Activated CD4-positive, alpha-beta memory T cell treated with anti-CD3 and anti-CD28 coated beads for 36 hours (primary cell): ENCODE measurements around the gene ABHD1. TPM values are rescaled to one million over a fixed set of nuclear protein-coding genes. Genes with fewer than 3 reads are reported as not detected.
"Not testable (repeated sequence)": the region's sequence is repeated elsewhere in the genome, so short reads cannot be mapped to it uniquely, and the experiment has no call there.

Experiments
- CTCF ChIA-PET: fragments of 350-600 bp; sonication (Branson Sonifier 250); formaldehyde crosslinking; loops from one replicate; lab custom pipeline; 2021; ENCODE audit warnings: antibody characterized with exemption, inconsistent platforms; lab: Charles Lee
- POLR2A ChIA-PET: fragments of 350-600 bp; sonication (Branson Sonifier 250); formaldehyde crosslinking; loops from one replicate; lab custom pipeline; 2021; ENCODE audit warnings: antibody characterized with exemption; lab: Charles Lee
- DNase-seq: peaks from one replicate; pipeline ENCODE4 v3.0.0-alpha.2; 2020
- H3K27ac Mint-ChIP-seq: one replicate; pipeline ENCODE4 v1.8.0; 2021; ENCODE audit warnings: mixed read lengths
- H3K27me3 Mint-ChIP-seq: one replicate; pipeline ENCODE4 v1.8.0; 2021; ENCODE audit warnings: mixed read lengths
- H3K36me3 Mint-ChIP-seq: one replicate; pipeline ENCODE4 v1.8.0; 2021; ENCODE audit warnings: mixed read lengths
- H3K4me1 Mint-ChIP-seq: one replicate; pipeline ENCODE4 v1.8.0; 2021; ENCODE audit warnings: low read depth, mixed read lengths
- H3K4me3 Mint-ChIP-seq: one replicate; pipeline ENCODE4 v1.8.0; 2021; ENCODE audit warnings: mild to moderate bottlenecking, mixed read lengths
- H3K9me3 Mint-ChIP-seq: one replicate; pipeline ENCODE4 v1.8.0; 2021; ENCODE audit warnings: mixed read lengths
- intact Hi-C: fragments of 100-400 bp; cut with micrococcal nuclease; formaldehyde crosslinking; loops from one replicate; pipeline ENCODE4 v1.15.1; 2023
- total RNA-seq, 2 experiments: library from RNA; stranded (reverse); gene quantifications; one replicate each; pipeline ENCODE4 v1.2.3, GENCODE V29; 2021

The ABHD1 gene
- total RNA-seq, 2 experiments from 2014 or later = 0.29 to 0.76 TPM

DNA sequence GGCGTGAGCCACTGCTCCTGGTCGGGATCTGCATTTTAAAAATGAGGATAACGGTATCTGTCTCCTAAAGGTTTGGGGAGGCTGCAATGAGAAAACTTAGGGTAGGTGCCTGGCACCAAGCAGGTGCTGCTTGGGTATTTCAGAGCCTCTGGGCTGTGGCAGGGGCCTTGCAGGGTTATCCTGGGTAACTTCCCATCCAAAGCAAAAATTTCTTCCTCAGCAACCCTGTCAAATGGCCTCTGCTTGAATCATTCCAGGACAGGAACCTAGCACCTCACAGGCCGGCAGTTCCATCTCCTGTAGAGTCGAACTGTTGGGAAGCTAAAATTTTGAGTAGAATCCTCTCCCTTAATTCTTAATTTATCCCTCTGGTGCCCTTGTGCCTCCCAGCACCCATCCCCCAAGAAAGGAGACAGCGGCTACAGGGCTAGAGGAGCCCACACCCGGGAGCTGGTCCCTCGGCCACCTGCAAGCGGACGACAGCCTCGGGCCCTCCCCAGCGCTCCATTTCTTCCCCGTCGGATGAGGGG is 5.6 kb upstream of the ABHD1 start:
- DNase-seq = no peak
- H3K36me3 Mint-ChIP-seq = no peaks in the 10 kb centered on the region
- intact Hi-C loops = no loop called here
- H3K27ac Mint-ChIP-seq = no peak overlapping the region
- no peaks in the 10 kb centered on the region for H3K9me3 Mint-ChIP-seq
- POLR2A ChIA-PET = no interaction called here
- H3K27me3 Mint-ChIP-seq = peaks cover 28% of the 10 kb centered on the region
- CTCF ChIA-PET = no interaction called here
- peak overlapping the region; percentile 23 for H3K4me3 Mint-ChIP-seq
- peaks cover 14% of the 10 kb centered on the region for H3K4me1 Mint-ChIP-seq

DNA sequence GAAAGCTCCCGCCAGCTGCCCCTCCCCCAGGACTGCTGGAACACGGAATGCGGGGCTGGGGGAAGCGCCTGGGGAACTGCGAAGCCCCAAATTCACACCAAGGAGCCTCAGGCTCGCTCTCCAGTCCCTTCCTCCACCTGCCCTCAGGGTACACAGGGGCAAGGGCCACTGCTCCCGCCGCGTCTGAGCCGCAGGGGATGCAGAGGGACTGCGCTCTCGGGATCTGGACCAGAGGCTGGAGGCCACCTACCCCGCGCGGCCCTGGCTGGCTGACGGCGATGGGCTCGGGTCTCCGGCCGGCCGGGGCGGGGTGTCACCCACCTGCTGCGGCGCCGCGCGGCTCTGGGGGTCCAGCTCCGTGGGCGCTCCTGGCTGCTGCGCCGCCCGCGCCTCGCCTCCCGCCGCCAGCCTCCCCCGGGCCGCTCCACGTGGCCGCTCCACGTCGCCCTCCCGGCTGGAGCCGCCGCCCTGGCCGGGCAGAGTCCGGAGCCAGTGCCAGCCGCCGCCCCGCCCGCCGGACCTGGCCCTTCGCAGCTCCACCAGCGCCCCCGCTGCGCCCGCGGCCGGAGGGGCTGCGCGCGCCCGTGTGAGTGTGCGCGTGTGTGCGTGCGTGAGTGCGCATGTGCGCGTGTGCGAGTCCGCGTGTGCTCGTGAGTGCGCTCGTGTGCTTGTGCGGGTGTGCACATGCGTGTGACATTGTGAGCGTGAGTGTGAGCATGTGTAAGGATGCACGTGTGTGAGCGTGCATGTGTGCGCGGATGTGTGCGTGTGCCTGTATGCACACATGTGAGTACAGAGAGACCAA is 4.9 kb upstream of the ABHD1 start, which contains the start of gene CGREF1:
Gene CGREF1 (minus strand): TSS at position 604 of the 805 bp plus-strand sequence. CDS start 14,762 bp downstream, outside the sequence.
- ChIA-PET POLR2A (interaction anchor here (1.0 kb wide), 1 partner anchor 15 kb away, joined by 4 read pairs; the partner anchor contains the start of gene PREB), CTCF (no interaction called here)
- Mint-ChIP-seq H3K4me3 (peak within 1 kb of the TSS; percentile 75), H3K27me3 (peaks cover 28% of the 10 kb centered on the region), H3K9me3 (no peaks in the 10 kb centered on the region), H3K4me1 (peaks cover 18% of the 10 kb centered on the region), H3K27ac (no peak within 1 kb of the TSS), H3K36me3 (no peaks in the 10 kb centered on the region)
- intact Hi-C loops = no loop called here
- DNase-seq = peak; percentile 19

DNA sequence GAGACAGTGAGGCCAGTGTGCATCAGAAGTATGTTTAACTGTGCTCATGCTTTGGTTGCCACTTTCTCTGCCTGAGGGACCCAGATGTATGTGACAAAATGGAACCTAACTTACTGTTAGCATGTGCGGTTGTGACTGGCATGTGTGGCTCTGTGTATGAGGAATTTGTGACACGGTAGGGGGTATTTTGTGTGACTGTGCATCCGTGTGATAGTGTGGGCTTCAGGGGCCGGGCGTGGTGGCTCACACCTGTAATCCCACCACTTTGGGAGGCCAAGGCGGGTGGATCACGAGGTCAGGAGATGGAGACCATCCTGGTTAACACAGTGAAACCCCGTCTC is 4.3 kb upstream of the ABHD1 start:
- CTCF ChIA-PET, H3K36me3 Mint-ChIP-seq, H3K27ac Mint-ChIP-seq, H3K9me3 Mint-ChIP-seq, intact Hi-C loops, DNase-seq: not testable (repeated sequence)
- peak overlapping the region; percentile 75 for H3K4me3 Mint-ChIP-seq
- POLR2A ChIA-PET = interaction anchor here (1.0 kb wide), 1 partner anchor 15 kb away, joined by 4 read pairs; the partner anchor contains the start of gene PREB
- peaks cover 18% of the 10 kb centered on the region for H3K4me1 Mint-ChIP-seq
- H3K27me3 Mint-ChIP-seq = peaks cover 28% of the 10 kb centered on the region

DNA sequence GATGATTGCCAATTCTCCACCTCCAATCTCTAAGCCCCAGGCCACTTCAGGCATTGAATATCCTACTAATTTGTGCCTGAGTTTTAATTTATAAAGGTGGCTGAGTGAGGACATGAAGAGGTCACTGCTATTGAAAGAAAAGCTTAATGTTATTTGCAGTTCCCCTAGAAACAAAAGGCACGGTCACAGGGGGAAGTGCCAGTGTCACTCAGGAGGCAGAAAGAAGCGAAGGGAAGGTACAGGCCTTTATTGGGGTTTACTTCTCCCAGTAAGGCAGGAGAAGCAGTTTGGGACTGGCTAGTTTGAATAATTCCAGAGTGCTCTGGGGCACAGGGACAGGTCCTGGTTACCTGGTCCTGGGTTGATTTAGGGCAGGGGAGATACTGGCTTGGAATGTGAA is 1.7 kb upstream of the ABHD1 start:
- ChIA-PET CTCF (interaction anchor here (3.1 kb wide), 1 partner anchor 158 kb away, joined by 14 read pairs; no protein-coding TSS in a partner anchor), POLR2A (no interaction called here)
- DNase-seq = no peak
- peaks cover 28% of the 10 kb centered on the region for H3K27me3 Mint-ChIP-seq
- intact Hi-C loops = loop anchor here (5.0 kb wide), 1 partner anchor 70 kb away; the partner anchor contains the start of gene AGBL5
- H3K27ac Mint-ChIP-seq = no peak overlapping the region
- H3K4me3 Mint-ChIP-seq = no peak overlapping the region
- peaks cover 18% of the 10 kb centered on the region for H3K4me1 Mint-ChIP-seq
- H3K9me3 Mint-ChIP-seq = no peaks in the 10 kb centered on the region
- no peaks in the 10 kb centered on the region for H3K36me3 Mint-ChIP-seq

DNA sequence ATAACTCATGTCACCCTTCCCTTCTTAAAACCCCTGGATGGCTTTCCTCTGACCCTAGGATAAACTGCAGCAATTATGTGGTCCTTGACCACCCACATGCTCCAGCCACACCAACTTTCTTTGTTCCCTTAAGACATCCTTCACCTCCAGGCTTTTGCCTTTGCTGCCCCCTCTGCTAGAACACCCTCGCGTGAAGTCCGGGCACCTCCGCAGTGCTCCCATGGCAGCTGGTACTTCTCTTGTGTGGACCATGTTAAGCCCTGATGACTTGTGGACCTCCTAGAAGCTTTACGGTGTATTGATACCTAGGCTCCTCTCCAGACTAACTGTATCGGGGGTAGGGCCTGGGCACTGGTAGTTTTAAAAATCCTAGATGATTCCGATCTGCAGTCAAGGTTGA is 824 bp upstream of the ABHD1 start:
- H3K4me1 Mint-ChIP-seq = peaks cover 18% of the 10 kb centered on the region
- no peaks in the 10 kb centered on the region for H3K9me3 Mint-ChIP-seq
- POLR2A ChIA-PET = interaction anchor here (1.1 to 2.0 kb wide), 3 partner anchors 9 to 51 kb away, joined by 3 to 20 read pairs (median 4); partner anchors contain the start of genes OST4 and PREB
- peaks cover 22% of the 10 kb centered on the region for H3K27me3 Mint-ChIP-seq
- H3K36me3 Mint-ChIP-seq = no peaks in the 10 kb centered on the region
- CTCF ChIA-PET = interaction anchor here (2.1 to 3.1 kb wide), 3 partner anchors 11 to 157 kb away, joined by 6 to 19 read pairs (median 14); partner anchors contain the start of genes AGBL5 and PREB
- DNase-seq = no peak
- peak overlapping the region; percentile 80 for H3K4me3 Mint-ChIP-seq
- no peak overlapping the region for H3K27ac Mint-ChIP-seq
- intact Hi-C loops = loop anchor here (1.0 to 5.0 kb wide), 2 partner anchors 12 to 70 kb away; partner anchors contain the start of genes AGBL5 and PREB

DNA sequence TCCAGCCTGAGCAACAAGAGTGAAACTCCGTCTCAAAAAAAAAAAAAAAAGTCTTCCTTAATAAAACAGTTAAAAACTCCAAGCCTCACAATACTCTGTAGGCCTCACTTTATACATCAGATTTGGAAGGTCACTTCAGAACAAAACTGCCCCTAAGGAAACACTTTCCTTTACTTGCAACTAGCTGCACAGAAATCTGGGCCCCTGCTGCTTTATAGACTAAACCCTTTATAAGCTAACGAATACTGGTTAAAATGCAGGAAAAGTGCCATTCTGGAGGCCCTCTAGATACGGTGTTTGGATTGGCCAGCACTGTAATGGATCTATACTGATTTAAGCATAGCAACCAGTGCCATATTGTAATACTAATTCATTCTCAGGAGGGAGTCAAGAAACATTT is 1.5 kb downstream of the ABHD1 start:
- no peaks in the 10 kb centered on the region for H3K36me3 Mint-ChIP-seq
- CTCF ChIA-PET = interaction anchor here (1.1 to 2.4 kb wide), 3 partner anchors 9 to 279 kb away, joined by 4 to 19 read pairs (median 6); partner anchors contain the start of gene PREB
- no peaks in the 10 kb centered on the region for H3K9me3 Mint-ChIP-seq
- POLR2A ChIA-PET = interaction anchor here (1.4 kb wide), 1 partner anchor 9 kb away, joined by 5 read pairs; the partner anchor contains the start of gene PREB
- peaks cover 6% of the 10 kb centered on the region for H3K27me3 Mint-ChIP-seq
- DNase-seq = no peak
- intact Hi-C loops = no loop called here
- no peak overlapping the region for H3K27ac Mint-ChIP-seq
- peaks cover 6% of the 10 kb centered on the region for H3K4me1 Mint-ChIP-seq
- H3K4me3 Mint-ChIP-seq = no peak overlapping the region

DNA sequence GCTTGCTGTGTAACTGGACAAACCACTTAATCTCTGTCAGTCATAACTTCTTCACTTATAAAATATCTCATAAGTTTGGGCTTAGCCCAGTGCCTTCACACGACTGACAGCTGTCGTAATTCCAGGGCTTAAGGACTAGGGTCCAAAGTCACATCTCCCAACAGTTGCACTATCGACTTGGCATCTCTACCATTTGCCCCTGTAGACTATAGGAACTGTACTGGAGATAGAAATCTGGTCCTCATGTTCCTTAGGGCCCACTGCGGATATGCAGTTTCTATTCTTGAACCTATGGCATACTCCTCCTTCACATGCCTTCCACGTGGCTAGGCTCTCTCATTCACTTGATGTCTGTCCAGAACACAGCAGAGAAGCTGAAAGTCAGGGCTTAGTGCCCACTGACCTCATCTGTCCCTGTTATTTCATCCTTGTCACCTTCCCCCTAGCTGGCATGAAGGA is 2.7 kb downstream of the ABHD1 start:
- peaks cover 6% of the 10 kb centered on the region for H3K4me1 Mint-ChIP-seq
- no peak overlapping the region for H3K4me3 Mint-ChIP-seq
- ChIA-PET POLR2A (interaction anchor here (1.4 kb wide), 1 partner anchor 8 kb away, joined by 5 read pairs; the partner anchor contains the start of gene PREB), CTCF (interaction anchor here (0.6 kb wide), 1 partner anchor 691 kb away, joined by 3 read pairs; no protein-coding TSS in a partner anchor)
- H3K9me3 Mint-ChIP-seq = no peaks in the 10 kb centered on the region
- H3K27ac Mint-ChIP-seq = no peak overlapping the region
- H3K27me3 Mint-ChIP-seq = no peaks in the 10 kb centered on the region
- peaks cover 5% of the 10 kb centered on the region for H3K36me3 Mint-ChIP-seq
- intact Hi-C loops = no loop called here
- no peak for DNase-seq

DNA sequence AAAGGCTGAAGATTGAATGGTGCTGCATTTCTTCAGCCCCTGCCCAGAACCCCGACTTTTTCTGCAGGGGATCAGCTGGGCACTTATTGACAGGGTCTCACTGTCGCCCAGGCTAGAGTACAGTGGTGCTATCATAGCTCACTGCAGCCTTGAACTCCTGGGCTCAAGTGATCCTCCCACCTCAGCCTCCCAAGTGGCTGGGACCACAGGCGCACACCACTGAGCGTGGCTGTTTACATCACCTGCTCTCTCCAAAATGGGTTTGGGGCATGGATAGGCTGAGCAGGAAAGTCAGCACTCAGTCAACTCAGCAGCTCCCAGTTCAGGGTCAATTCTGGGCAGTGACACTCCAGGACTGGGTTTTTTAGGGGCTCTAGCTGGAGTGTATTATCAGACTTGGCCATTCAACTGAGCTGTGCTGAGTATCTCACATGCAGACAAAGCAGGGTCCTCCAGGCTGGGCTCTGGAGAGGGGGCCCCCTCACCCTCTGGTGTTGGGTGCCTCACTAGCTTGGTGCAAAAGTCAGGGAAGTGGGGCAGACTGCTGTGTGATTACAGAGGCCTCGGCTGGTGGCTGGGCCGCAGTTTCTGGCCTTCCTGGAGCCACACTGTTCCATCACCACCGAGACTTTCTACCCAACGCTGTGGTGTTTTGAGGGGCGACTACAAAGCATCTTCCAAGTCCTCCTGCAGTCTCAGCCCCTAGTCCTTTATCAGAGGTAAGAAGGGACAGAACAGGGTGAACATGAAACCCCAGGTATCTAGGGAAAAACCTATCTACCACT is 4.5 kb downstream of the ABHD1 start:
- no peak for DNase-seq
- Mint-ChIP-seq H3K27ac (no peak overlapping the region), H3K4me3 (no peak overlapping the region), H3K9me3 (no peaks in the 10 kb centered on the region), H3K36me3 (peaks cover 12% of the 10 kb centered on the region), H3K27me3 (no peaks in the 10 kb centered on the region), H3K4me1 (peaks cover 12% of the 10 kb centered on the region)
- ChIA-PET POLR2A (no interaction called here), CTCF (no interaction called here)
- intact Hi-C loops = no loop called here

DNA sequence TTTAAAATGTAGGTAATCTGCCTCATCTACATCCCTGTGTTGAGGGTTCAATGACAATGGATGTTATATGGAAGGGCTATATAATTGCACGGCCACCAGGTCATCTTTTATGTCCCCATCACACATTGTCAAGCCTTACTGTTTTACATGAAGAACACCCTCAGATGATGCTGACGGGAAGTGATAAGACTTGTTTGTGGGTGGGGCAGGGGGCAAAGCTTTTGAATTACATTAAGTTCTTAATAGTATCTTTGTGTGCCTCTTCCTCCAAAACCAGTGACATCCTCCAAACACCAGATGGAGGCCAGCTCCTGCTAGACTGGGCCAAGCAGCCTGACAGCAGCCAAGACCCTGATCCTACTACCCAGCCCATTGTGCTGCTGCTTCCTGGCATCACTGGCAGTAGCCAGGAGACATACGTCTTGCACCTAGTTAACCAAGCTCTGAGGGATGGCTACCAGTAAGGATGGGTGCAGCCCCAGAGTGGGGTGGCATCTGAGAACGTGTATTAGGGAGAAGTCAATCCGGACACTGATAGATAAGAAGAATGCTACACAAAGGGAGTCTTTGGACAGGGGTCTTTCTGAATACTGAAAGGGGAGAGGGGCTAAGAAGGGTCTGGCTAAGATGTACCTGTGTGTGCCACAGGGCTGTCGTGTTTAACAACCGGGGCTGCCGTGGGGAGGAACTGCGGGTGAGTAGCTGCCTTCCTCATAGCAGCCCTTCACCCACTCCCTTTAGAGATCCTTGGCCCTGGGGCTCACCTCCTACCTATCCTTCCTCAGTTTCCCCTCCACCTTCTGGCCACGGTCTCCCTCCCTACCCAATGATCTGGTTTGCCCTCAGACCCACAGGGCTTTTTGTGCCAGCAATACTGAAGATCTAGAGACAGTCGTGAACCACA is 5.3 kb downstream of the ABHD1 start:
- H3K9me3 Mint-ChIP-seq = no peaks in the 10 kb centered on the region
- ChIA-PET POLR2A (no interaction called here), CTCF (no interaction called here)
- intact Hi-C loops = no loop called here
- H3K27me3 Mint-ChIP-seq = no peaks in the 10 kb centered on the region
- H3K4me1 Mint-ChIP-seq = peaks cover 16% of the 10 kb centered on the region
- no peak for DNase-seq
- H3K27ac Mint-ChIP-seq = no peak overlapping the region
- peaks cover 13% of the 10 kb centered on the region for H3K36me3 Mint-ChIP-seq
- no peak overlapping the region for H3K4me3 Mint-ChIP-seq

DNA sequence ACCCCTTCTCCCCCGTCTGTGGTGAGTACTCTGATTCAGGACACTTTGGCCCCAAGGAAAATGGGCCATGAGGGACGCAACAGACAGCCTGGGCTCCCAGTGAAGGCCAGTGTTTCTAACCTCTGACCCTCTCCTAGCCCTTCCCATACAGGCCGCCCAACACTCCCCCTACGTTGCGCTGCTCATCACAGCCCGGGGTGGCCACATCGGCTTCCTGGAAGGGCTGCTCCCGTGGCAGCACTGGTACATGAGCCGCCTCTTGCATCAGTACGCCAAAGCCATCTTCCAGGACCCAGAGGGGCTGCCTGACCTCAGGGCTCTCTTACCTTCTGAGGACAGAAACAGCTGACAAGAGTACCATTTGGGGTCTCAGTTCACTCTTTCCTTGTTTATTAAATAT is 6.8 kb downstream of the ABHD1 start:
- ChIA-PET POLR2A (no interaction called here), CTCF (no interaction called here)
- Mint-ChIP-seq H3K4me1 (peaks cover 20% of the 10 kb centered on the region), H3K4me3 (no peak overlapping the region), H3K27ac (no peak overlapping the region), H3K27me3 (no peaks in the 10 kb centered on the region), H3K36me3 (peaks cover 15% of the 10 kb centered on the region), H3K9me3 (no peaks in the 10 kb centered on the region)
- intact Hi-C loops = loop anchor here (5.0 kb wide), 1 partner anchor 43 kb away; the partner anchor contains the start of gene KHK
- DNase-seq = no peak
